ENCODE measurements around the gene NOTUM. TPM values are rescaled to one million over a fixed set of nuclear protein-coding genes. Genes with fewer than 3 reads are reported as not detected.

The NOTUM gene
- total RNA-seq, 4 donors from 2014 or later: 0.89 to 3.5 (median 2.1) TPM

- TF ChIP-seq POLR2A (IDR thresholded peaks at IDR 0.05): no peak
- no peak for TF ChIP-seq CTCF (IDR thresholded peaks at IDR 0.05)
- H3K4me3 ChIP-seq (ENCODE audit: low read depth, poor library complexity, severe bottlenecking): no peak overlapping the region
- intact Hi-C loops (cut with DNase I; ENCODE audit: low total_unique reads): no loop called here
- DNase-seq (ENCODE audit: low spot score in 2 of 2): no peak
- WGBS, 2 donors: 90% methylated on average over 11 to 12 of the region's 15 CpGs
These were observed 54.3 kb downstream of the NOTUM start for GRCh38 chr17:81906476-81907218.

- no peak overlapping the region for H3K4me3 ChIP-seq (ENCODE audit: low read depth, poor library complexity, severe bottlenecking)
- intact Hi-C loops (cut with DNase I; ENCODE audit: low total_unique reads): no loop called here
- WGBS, 2 donors: 90 to 96% methylated on average over 6 to 10 of the region's 10 CpGs
These were observed 55.0 kb downstream of the NOTUM start for GRCh38 chr17:81905993-81906392.

GRCh38 chr17:81905424-81905875 lies 55.5 kb downstream of the NOTUM start:
- no peak overlapping the region for H3K4me3 ChIP-seq (ENCODE audit: low read depth, poor library complexity, severe bottlenecking)
- 88 to 91% methylated on average over 13 to 16 of the region's 16 CpGs for WGBS, 2 donors
- DNase-seq (ENCODE audit: low spot score in 2 of 2): no peak
- TF ChIP-seq CTCF (IDR thresholded peaks at IDR 0.05) (no peak), POLR2A (IDR thresholded peaks at IDR 0.05) (no peak)
- intact Hi-C loops (cut with DNase I; ENCODE audit: low total_unique reads): no loop called here

More at GRCh38 chr17:81905993-81906392, 55.0 kb downstream of the NOTUM start:
- no peak for DNase-seq (ENCODE audit: low spot score in 2 of 2)
- TF ChIP-seq POLR2A (IDR thresholded peaks at IDR 0.05) (no peak), CTCF (IDR thresholded peaks at IDR 0.05) (no peak)

- 89 to 95% methylated on average over 18 to 28 of the region's 28 CpGs for WGBS, 2 donors
- DNase-seq (ENCODE audit: low spot score in 2 of 2): no peak
- intact Hi-C loops (cut with DNase I; ENCODE audit: low total_unique reads): no loop called here
- TF ChIP-seq CTCF (IDR thresholded peaks at IDR 0.05) (no peak), POLR2A (IDR thresholded peaks at IDR 0.05) (no peak)
- H3K4me3 ChIP-seq (ENCODE audit: low read depth, poor library complexity, severe bottlenecking): no peak overlapping the region
These were observed 56.2 kb downstream of the NOTUM start for GRCh38 chr17:81904600-81905423.

GRCh38 chr17:81903896-81904599 lies 56.9 kb downstream of the NOTUM start:
- intact Hi-C loops (cut with DNase I; ENCODE audit: low total_unique reads): no loop called here
- TF ChIP-seq CTCF (IDR thresholded peaks at IDR 0.05) (no peak), POLR2A (IDR thresholded peaks at IDR 0.05) (no peak)
- H3K4me3 ChIP-seq (ENCODE audit: low read depth, poor library complexity, severe bottlenecking): no peak overlapping the region
- DNase-seq (ENCODE audit: low spot score in 2 of 2): no peak
- 96% methylated on average over 24 of the region's 24 CpGs for WGBS, 2 donors
